Testis (tissue), 3 donors: Measurements from ENCODE around the gene SPSB4. TPM values are rescaled to one million over a fixed set of nuclear protein-coding genes. Genes with fewer than 3 reads are reported as not detected.

Source experiments
- DNase-seq: peaks from one replicate; pipeline ENCODE4 v3.0.0-alpha.2; 2019
- H3K27ac ChIP-seq, 2 donors: fragments of 200-600 bp; sonication (generic); one replicate each; pipeline ENCODE4 v1.5.1; 2019
- H3K27me3 ChIP-seq: fragments of 200-600 bp; sonication (generic); one replicate; pipeline ENCODE4 v1.5.1; 2019
- H3K36me3 ChIP-seq: fragments of 200-600 bp; sonication (generic); one replicate; pipeline ENCODE4 v1.5.1; 2017; ENCODE audit warnings: low read depth; ENCODE audit errors: missing control alignments
- H3K4me1 ChIP-seq: fragments of 200-600 bp; sonication (generic); one replicate; pipeline ENCODE4 v1.5.1; 2019
- H3K4me3 ChIP-seq, 2 donors: fragments of 200-600 bp; sonication (generic); one replicate each; pipeline ENCODE4 v1.5.1; 2017 to 2019
- H3K9me3 ChIP-seq: fragments of 200-600 bp; sonication (generic); one replicate; pipeline ENCODE4 v1.5.1; 2017
- POLR2A ChIP-seq: fragments of 450-650 bp; IDR thresholded peaks from one replicate; pipeline ENCODE4 v1.6.1; 2017; ENCODE audit warnings: antibody characterized with exemption, mild to moderate bottlenecking, moderate library complexity
- WGBS, 2 donors: methylation state at CpG; one replicate each; pipeline ENCODE4 v1.1.5; 2018; 5-methylcytosine and 5-hydroxymethylcytosine counted together
- intact Hi-C: fragments of 100-400 bp; cut with DNase I; formaldehyde crosslinking; loops from one replicate; pipeline ENCODE4 v1.15.1; 2023; ENCODE audit warnings: low total_unique reads
- polyA plus RNA-seq: library from polyadenylated mRNA; stranded (reverse); fragments of 350-450 nt; fragmentation: Illumina TruSeq; extraction: RNeasy Lipid Tissue Mini Kit (QIAGEN cat#74804); gene quantifications from one replicate; pipeline ENCODE4 v1.2.3, GENCODE V29; 2014; ENCODE audit warnings: low read depth, low replicate concordance; ENCODE audit not compliant: insufficient read depth
- total RNA-seq, 2 donors: library from RNA; depleted of rRNA; stranded (reverse); fragments of >200 nt; gene quantifications; one replicate each; pipeline ENCODE4 v1.2.3, GENCODE V29; 2016
- TF ChIP-seq, protein P1 (sequence below), 3 experiments: fragments of 450-650 bp in 2 of 3; fragments of 200-600 bp in 1 of 3; sonication (generic) in 1 of 3; IDR thresholded peaks; one replicate each; pipeline ENCODE4 v1.5.1; 2016 to 2019; ENCODE audit warnings: antibody characterized with exemption in 3 of 3, mild to moderate bottlenecking in 2 of 3, moderate library complexity in 1 of 3

Gene SPSB4
- total and polyA plus RNA-seq, 3 donors from 2014 or later, result 7.4 to 34.5 (median 10.8) TPM

DNA sequence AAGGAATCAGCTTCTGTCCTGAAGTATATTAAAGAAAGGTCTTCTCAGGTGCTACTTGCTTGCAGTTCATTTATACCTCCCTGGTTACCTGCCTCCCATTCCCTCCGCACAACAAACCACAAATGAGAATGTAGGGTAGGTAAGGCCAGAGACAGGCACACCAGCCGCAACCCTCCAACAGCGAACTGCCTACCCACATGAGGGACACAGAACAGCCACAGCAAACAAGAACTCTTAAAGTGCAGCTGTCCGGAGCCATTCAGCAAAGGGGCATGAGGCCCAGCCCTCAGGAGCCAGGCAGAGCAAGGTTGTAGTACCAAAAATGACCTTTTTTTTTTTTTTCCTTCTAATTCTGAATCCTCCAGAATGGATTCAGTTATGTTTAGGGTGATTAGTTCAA, 52.4 kb downstream of the SPSB4 start:
- Histone ChIP-seq H3K4me3 (no peak overlapping the region), H3K4me1 (peaks cover 4% of the 10 kb centered on the region), H3K27ac (no peak overlapping the region), H3K36me3 (no peaks in the 10 kb centered on the region), H3K27me3 (no peaks in the 10 kb centered on the region), H3K9me3 (no peaks in the 10 kb centered on the region)
- DNase-seq, result no peak
- 97% methylated on average over 4 of the region's 4 CpGs for WGBS, 2 donors
- intact Hi-C loops, result loop anchor here (10.0 kb wide), 1 partner anchor 89 kb away; no protein-coding TSS in a partner anchor
- TF ChIP-seq, protein P1, sequence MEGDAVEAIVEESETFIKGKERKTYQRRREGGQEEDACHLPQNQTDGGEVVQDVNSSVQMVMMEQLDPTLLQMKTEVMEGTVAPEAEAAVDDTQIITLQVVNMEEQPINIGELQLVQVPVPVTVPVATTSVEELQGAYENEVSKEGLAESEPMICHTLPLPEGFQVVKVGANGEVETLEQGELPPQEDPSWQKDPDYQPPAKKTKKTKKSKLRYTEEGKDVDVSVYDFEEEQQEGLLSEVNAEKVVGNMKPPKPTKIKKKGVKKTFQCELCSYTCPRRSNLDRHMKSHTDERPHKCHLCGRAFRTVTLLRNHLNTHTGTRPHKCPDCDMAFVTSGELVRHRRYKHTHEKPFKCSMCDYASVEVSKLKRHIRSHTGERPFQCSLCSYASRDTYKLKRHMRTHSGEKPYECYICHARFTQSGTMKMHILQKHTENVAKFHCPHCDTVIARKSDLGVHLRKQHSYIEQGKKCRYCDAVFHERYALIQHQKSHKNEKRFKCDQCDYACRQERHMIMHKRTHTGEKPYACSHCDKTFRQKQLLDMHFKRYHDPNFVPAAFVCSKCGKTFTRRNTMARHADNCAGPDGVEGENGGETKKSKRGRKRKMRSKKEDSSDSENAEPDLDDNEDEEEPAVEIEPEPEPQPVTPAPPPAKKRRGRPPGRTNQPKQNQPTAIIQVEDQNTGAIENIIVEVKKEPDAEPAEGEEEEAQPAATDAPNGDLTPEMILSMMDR (IDR thresholded peaks at IDR 0.05), result no peak
- TF ChIP-seq POLR2A, result no peak

DNA sequence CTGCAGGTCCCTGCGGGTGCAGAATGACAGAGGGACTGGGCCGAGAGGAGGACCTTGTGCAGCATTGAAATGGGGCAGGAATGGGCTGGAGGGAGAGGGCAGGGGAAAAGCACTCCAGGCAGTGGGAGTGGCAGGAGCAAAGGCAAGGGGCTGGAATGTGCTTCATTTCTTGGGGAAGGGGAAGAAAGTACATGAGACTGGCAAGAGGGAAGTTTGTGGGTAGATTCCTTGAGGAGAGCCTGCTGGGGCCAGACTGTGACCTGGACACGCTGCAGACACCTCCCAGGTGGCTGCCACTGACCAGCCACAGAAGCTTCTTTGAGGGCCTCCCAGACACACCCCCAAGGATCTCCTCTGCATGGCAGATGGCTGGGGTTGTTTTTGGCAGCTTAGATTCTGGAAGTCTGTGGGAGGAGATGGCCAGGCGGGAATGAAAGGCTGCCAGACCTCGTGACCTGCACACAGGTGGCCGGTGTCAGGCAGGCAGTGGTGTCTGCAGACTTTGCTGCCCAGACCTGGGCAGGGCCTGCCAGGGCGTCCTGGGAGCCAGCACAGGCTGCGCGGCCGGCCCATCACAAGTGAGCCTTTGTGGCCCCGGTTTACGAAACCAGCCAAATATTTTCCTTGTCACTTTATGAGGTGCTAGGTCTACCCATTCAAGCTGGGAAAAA, 53.1 kb downstream of the SPSB4 start:
- Histone ChIP-seq H3K27ac (no peak overlapping the region), H3K4me3 (no peak overlapping the region), H3K36me3 (no peaks in the 10 kb centered on the region), H3K9me3 (no peaks in the 10 kb centered on the region), H3K27me3 (no peaks in the 10 kb centered on the region), H3K4me1 (peaks cover 4% of the 10 kb centered on the region)
- no peak for DNase-seq
- TF ChIP-seq, protein P1 (IDR thresholded peaks at IDR 0.05), result no peak
- TF ChIP-seq POLR2A, result no peak
- WGBS, 2 donors, result 74% methylated on average over 11 to 12 of the region's 12 CpGs
- intact Hi-C loops, result loop anchor here (10.0 kb wide), 1 partner anchor 89 kb away; no protein-coding TSS in a partner anchor

DNA sequence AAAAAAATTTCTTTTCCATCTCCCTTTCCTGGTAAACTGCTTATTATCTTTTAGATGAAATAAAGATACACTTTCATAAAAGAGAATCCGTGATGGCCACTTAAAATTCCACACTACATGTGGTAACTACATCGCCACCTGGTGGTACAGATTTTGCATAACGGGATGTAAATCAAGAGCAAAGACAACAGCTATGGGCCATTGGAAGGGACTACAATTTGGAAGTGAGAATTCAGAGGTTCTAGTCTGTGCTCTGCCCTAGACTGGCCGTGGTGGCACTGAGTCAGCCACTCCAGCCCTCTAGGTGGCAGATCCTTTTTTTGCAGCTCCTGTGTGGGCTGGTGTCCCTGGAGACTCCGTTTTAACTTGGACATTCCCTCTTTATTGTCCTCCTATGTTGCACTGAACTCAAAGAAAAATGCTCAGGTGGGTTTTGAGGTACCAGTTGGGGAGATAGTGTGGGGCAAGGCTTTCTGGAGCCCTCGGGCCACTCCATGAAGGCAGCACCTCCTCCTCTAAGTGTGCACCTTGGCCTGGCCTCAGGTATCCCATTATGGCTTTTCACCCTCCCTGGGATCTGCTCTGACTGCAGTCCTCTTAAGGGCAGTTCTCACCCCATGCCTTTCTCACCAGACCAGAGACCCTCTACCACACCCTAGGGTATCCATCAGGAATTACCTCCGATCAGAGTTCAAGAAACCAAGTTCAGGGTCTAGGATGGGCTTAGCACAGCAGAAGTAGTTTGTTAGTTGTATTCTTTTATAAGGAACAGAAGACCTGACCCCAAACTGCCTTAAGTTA, 54.9 kb downstream of the SPSB4 start:
- TF ChIP-seq, protein P1 (IDR thresholded peaks at IDR 0.05), result peak; percentile 81 to 90 (median 86)
- TF ChIP-seq POLR2A, result no peak
- intact Hi-C loops, result loop anchor here (10.0 kb wide), 1 partner anchor 91 kb away; no protein-coding TSS in a partner anchor
- Histone ChIP-seq H3K4me3 (no peak overlapping the region), H3K9me3 (no peaks in the 10 kb centered on the region), H3K36me3 (no peaks in the 10 kb centered on the region), H3K4me1 (peaks cover 4% of the 10 kb centered on the region), H3K27ac (no peak overlapping the region), H3K27me3 (no peaks in the 10 kb centered on the region)
- WGBS, 2 donors, result 47 to 54% methylated on average over 7 of the region's 7 CpGs
- peak; percentile 95 for DNase-seq

DNA sequence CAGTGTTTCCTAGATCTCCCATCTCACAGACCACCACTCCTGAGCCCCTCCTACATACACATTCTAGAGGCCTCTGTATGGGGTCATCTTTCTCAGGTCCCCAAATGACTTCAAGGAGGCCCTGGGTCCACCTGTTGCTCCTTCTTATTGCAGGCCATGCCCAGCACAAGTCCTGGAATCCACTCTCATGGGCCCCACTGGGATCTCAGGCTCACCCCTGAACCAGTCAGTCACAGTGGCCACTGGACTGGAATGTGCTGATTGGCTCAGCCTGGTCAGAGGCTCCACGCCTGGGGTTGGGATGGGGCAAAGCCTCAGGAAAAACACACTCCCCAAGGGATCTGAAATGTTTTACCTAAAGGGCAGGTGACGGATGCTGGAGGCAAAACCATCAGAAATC, 55.7 kb downstream of the SPSB4 start:
- H3K9me3 ChIP-seq, result no peaks in the 10 kb centered on the region
- no peaks in the 10 kb centered on the region for H3K36me3 ChIP-seq
- DNase-seq, result no peak
- H3K4me3 ChIP-seq, result no peak overlapping the region
- H3K27me3 ChIP-seq, result no peaks in the 10 kb centered on the region
- TF ChIP-seq, protein P1 (IDR thresholded peaks at IDR 0.05), result no peak
- no peak for TF ChIP-seq POLR2A
- H3K27ac ChIP-seq, result no peak overlapping the region
- peaks cover 4% of the 10 kb centered on the region for H3K4me1 ChIP-seq
- intact Hi-C loops, result loop anchor here (10.0 kb wide), 1 partner anchor 92 kb away; no protein-coding TSS in a partner anchor
- 98 to 100% methylated on average over 2 of the region's 2 CpGs for WGBS, 2 donors
